PC-9 (cell line): ENCODE data around the gene ROMO1. TPM values are rescaled to one million over a fixed set of nuclear protein-coding genes. Genes with fewer than 3 reads are reported as not detected.

ENCODE experiments used
- BruUV-seq: library from RNA; stranded (reverse); fragments of 400-500 nt; replicated peaks from 2 replicates; lab custom pipeline; 2021; lab: Mats Ljungman, UMichigan
- CTCF ChIA-PET: fragments of 300-600 bp; sonication (Branson Sonifier 250); formaldehyde crosslinking; loops from one replicate; lab custom pipeline; 2022; ENCODE audit warnings: antibody characterized with exemption; lab: Charles Lee
- POLR2A ChIA-PET: fragments of 300-600 bp; sonication (Branson Sonifier 250); formaldehyde crosslinking; loops from one replicate; lab custom pipeline; 2022; ENCODE audit warnings: antibody characterized with exemption; ENCODE audit not compliant: unreplicated experiment; lab: Charles Lee
- DNase-seq, 2 experiments: peaks; one replicate each; pipeline versions ENCODE4 v3.0.0 to v3.0.0-alpha.2; 2015 to 2022; ENCODE audit warnings: mixed read lengths in 1 of 2
- H2AFZ ChIP-seq: fragments of 200-600 bp; sonication (generic); 2 replicates; pipeline ENCODE4 v1.8.1; 2017; ENCODE audit warnings: antibody characterized with exemption
- H3F3A ChIP-seq: fragments of 200-600 bp; sonication (generic); 2 replicates; pipeline ENCODE4 v1.8.1; 2017; ENCODE audit warnings: antibody characterized with exemption, mild to moderate bottlenecking, low read depth; ENCODE audit not compliant: insufficient read depth
- H3K27ac ChIP-seq: fragments of 200-600 bp; sonication (generic); 2 replicates; pipeline ENCODE4 v1.6.1; 2016; ENCODE audit warnings: mixed run types
- H3K27me3 ChIP-seq: fragments of 200-600 bp; sonication (generic); 2 replicates; pipeline ENCODE4 v1.6.1; 2016; ENCODE audit warnings: low read depth, mixed run types; ENCODE audit not compliant: insufficient read depth
- H3K36me3 ChIP-seq: fragments of 200-600 bp; sonication (generic); 2 replicates; pipeline ENCODE4 v1.6.1; 2016; ENCODE audit warnings: low read depth, mixed run types
- H3K4me1 ChIP-seq: fragments of 200-600 bp; sonication (generic); replicated peaks from 2 replicates; pipeline ENCODE4 v1.6.1; 2016; ENCODE audit warnings: mixed run types; ENCODE audit not compliant: insufficient read depth
- H3K4me2 ChIP-seq: fragments of 200-600 bp; sonication (generic); 2 replicates; pipeline ENCODE4 v1.6.1; 2017; ENCODE audit warnings: mixed run types
- H3K4me3 ChIP-seq: fragments of 200-600 bp; sonication (generic); 2 replicates; pipeline ENCODE4 v1.6.1; 2016; ENCODE audit warnings: mixed run types
- H3K79me2 ChIP-seq: fragments of 200-600 bp; sonication (generic); 2 replicates; pipeline ENCODE4 v1.6.1; 2017; ENCODE audit warnings: low read depth, mixed run types
- H3K9me2 ChIP-seq: fragments of 200-600 bp; sonication (generic); 2 replicates; pipeline ENCODE4 v1.8.1; 2017; ENCODE audit warnings: mild to moderate bottlenecking; ENCODE audit not compliant: insufficient read depth
- H3K9me3 ChIP-seq: fragments of 200-600 bp; sonication (generic); 2 replicates; pipeline ENCODE4 v1.8.1; 2016; ENCODE audit warnings: low read depth; ENCODE audit not compliant: insufficient read depth
- H4K20me1 ChIP-seq: fragments of 200-600 bp; sonication (generic); 2 replicates; pipeline ENCODE4 v1.8.1; 2017; ENCODE audit not compliant: insufficient read depth
- EZH2 ChIP-seq: fragments of 200-600 bp; sonication (generic); IDR thresholded peaks from 2 replicates; pipeline ENCODE4 v1.8.0; 2017; ENCODE audit warnings: antibody characterized with exemption, low read depth
- intact Hi-C: fragments of 100-400 bp; cut with micrococcal nuclease; formaldehyde crosslinking; loops from one replicate; pipeline ENCODE4 v1.10.0; 2022; ENCODE audit not compliant: unreplicated experiment
- total RNA-seq: library from RNA; stranded (reverse); gene quantifications from 2 replicates; pipeline ENCODE4 v1.2.3, GENCODE V29; 2021
- TF ChIP-seq, protein P1 (sequence below): fragments of 200-600 bp; sonication (generic); conservative IDR thresholded peaks from 2 replicates; pipeline ENCODE4 v1.6.1; 2017; ENCODE audit warnings: mixed run types, antibody characterized with exemption, mild to moderate bottlenecking, moderate library complexity

ROMO1 gene
- total RNA-seq, 1 experiment from 2014 or later: 175 TPM

DNA sequence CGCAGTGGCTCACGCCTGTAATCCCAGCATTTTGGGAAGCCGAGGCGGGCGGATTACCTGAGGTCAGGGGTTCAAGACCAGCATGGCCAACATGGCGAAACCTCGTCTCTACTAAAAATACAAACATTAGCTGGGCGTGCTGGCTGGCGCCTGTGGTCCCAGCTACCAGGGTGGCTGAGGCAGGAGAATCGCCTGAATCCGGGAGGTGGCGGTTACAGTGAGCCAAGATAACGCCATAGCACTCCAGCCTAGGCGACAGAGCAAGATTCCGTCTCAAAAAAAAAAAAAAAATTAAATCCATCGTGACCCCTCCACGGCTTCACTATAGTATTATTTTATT is 33.3 kb upstream of the ROMO1 start:
- Histone ChIP-seq H2AFZ (no peak overlapping the region), H3K27me3 (no peaks in the 10 kb centered on the region), H3K79me2 (peaks cover 38% of the 10 kb centered on the region), H3K4me3 (no peak overlapping the region), H3K27ac (no peak overlapping the region), H3K9me2 (no peaks in the 10 kb centered on the region), H4K20me1 (peaks cover 33% of the 10 kb centered on the region), H3K9me3 (no peaks in the 10 kb centered on the region), H3K36me3 (no peaks in the 10 kb centered on the region; the same call in 1 of the 2 replicates), H3F3A (peaks cover 16% of the 10 kb centered on the region), H3K4me2 (no peak overlapping the region; the same call in 1 of the 2 replicates), H3K4me1 (peaks cover 25% of the 10 kb centered on the region)
- DNase-seq: no peak
- POLR2A ChIA-PET: no interaction called here
- intact Hi-C loops: no loop called here
- no TSS peak for BruUV-seq
- TF ChIP-seq, protein P1, sequence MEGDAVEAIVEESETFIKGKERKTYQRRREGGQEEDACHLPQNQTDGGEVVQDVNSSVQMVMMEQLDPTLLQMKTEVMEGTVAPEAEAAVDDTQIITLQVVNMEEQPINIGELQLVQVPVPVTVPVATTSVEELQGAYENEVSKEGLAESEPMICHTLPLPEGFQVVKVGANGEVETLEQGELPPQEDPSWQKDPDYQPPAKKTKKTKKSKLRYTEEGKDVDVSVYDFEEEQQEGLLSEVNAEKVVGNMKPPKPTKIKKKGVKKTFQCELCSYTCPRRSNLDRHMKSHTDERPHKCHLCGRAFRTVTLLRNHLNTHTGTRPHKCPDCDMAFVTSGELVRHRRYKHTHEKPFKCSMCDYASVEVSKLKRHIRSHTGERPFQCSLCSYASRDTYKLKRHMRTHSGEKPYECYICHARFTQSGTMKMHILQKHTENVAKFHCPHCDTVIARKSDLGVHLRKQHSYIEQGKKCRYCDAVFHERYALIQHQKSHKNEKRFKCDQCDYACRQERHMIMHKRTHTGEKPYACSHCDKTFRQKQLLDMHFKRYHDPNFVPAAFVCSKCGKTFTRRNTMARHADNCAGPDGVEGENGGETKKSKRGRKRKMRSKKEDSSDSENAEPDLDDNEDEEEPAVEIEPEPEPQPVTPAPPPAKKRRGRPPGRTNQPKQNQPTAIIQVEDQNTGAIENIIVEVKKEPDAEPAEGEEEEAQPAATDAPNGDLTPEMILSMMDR: no peak
- no peak for TF ChIP-seq EZH2
- CTCF ChIA-PET: interaction anchor here (0.6 kb wide), 1 partner anchor 332 kb away, joined by 3 read pairs; no protein-coding TSS in a partner anchor

- H3F3A ChIP-seq: peaks cover 7% of the 10 kb centered on the region; the same call in 1 of the 2 replicates
- intact Hi-C loops: no loop called here
- no TSS peak for BruUV-seq
- H4K20me1 ChIP-seq: no peaks in the 10 kb centered on the region
- peaks cover 5% of the 10 kb centered on the region for H3K79me2 ChIP-seq
- POLR2A ChIA-PET: no interaction called here
- H3K9me2 ChIP-seq: no peaks in the 10 kb centered on the region
- no peak overlapping the region for H3K4me2 ChIP-seq
- H3K36me3 ChIP-seq: no peaks in the 10 kb centered on the region; the same call in 1 of the 2 replicates
- no peak overlapping the region for H3K4me3 ChIP-seq
- H2AFZ ChIP-seq: no peak overlapping the region
- H3K9me3 ChIP-seq: no peaks in the 10 kb centered on the region
- H3K27me3 ChIP-seq: no peaks in the 10 kb centered on the region
- no peak overlapping the region for H3K27ac ChIP-seq
- no peaks in the 10 kb centered on the region for H3K4me1 ChIP-seq
- CTCF ChIA-PET: interaction anchor here (0.8 kb wide), 1 partner anchor 189 kb away, joined by 3 read pairs; no protein-coding TSS in a partner anchor
- DNase-seq: no peak
- TF ChIP-seq, protein P1: no peak
- no peak for TF ChIP-seq EZH2
These were observed 30.0 kb upstream of the ROMO1 start for GRCh38 chr20:35669221-35669620.

- TF ChIP-seq, protein P1: no peak
- no peak for TF ChIP-seq EZH2
- Histone ChIP-seq H3K36me3 (no peaks in the 10 kb centered on the region; the same call in 1 of the 2 replicates), H3F3A (peaks cover 7% of the 10 kb centered on the region; the same call in 1 of the 2 replicates), H3K9me2 (no peaks in the 10 kb centered on the region), H3K9me3 (no peaks in the 10 kb centered on the region), H2AFZ (no peak overlapping the region), H3K79me2 (peaks cover under 1% of the 10 kb centered on the region; the same call in 1 of the 2 replicates), H3K27me3 (no peaks in the 10 kb centered on the region), H3K4me3 (no peak overlapping the region), H4K20me1 (no peaks in the 10 kb centered on the region), H3K27ac (no peak overlapping the region), H3K4me1 (no peaks in the 10 kb centered on the region), H3K4me2 (no peak overlapping the region)
- POLR2A ChIA-PET: no interaction called here
- no TSS peak for BruUV-seq
- no peak for DNase-seq
- intact Hi-C loops: no loop called here
- CTCF ChIA-PET: interaction anchor here (0.8 kb wide), 1 partner anchor 189 kb away, joined by 3 read pairs; no protein-coding TSS in a partner anchor
These were observed 29.5 kb upstream of the ROMO1 start for GRCh38 chr20:35669681-35670080.
